ENCODE data around the gene FAM241A.
"Not testable (repeated sequence)": the region's sequence is repeated elsewhere in the genome, so short reads cannot be mapped to it uniquely, and the experiment has no call there.

The FAM241A gene

GRCh38 chr4:112145326-112145789 lies at the start of gene FAM241A:
TSS of gene FAM241A (plus strand) at chr4:112145454. CDS start at chr4:112145581, 127 bp downstream.
- no peak for DNase-seq

- DNase-seq = no peak
These were observed 46.3 kb upstream of the FAM241A start for GRCh38 chr4:112098841-112099530.

GRCh38 chr4:112099701-112100297 lies 45.5 kb upstream of the FAM241A start:
- DNase-seq = peak; percentile 1

- DNase-seq = no peak
These were observed 42.3 kb upstream of the FAM241A start for GRCh38 chr4:112102875-112103370.

GRCh38 chr4:112105201-112105969 lies 39.9 kb upstream of the FAM241A start:
- no peak for DNase-seq

GRCh38 chr4:112109360-112110058 lies 35.7 kb upstream of the FAM241A start:
- no peak for DNase-seq

GRCh38 chr4:112110059-112110425 lies 35.2 kb upstream of the FAM241A start:
- no peak for DNase-seq

GRCh38 chr4:112111306-112111705 lies 33.9 kb upstream of the FAM241A start:
- no peak for DNase-seq

- DNase-seq = not testable (repeated sequence)
These were observed 33.2 kb upstream of the FAM241A start for GRCh38 chr4:112112095-112112494.

GRCh38 chr4:112112590-112113170 lies 32.6 kb upstream of the FAM241A start:
- DNase-seq = no peak

- no peak for DNase-seq
These were observed 31.4 kb upstream of the FAM241A start for GRCh38 chr4:112113864-112114263.

- DNase-seq = no peak
These were observed 30.8 kb upstream of the FAM241A start for GRCh38 chr4:112114452-112114851.

GRCh38 chr4:112118742-112119352 lies 26.4 kb upstream of the FAM241A start:
- no peak for DNase-seq

- no peak for DNase-seq
These were observed 25.9 kb upstream of the FAM241A start for GRCh38 chr4:112119353-112119783.

- DNase-seq = no peak
These were observed 25.2 kb upstream of the FAM241A start for GRCh38 chr4:112120021-112120420.

GRCh38 chr4:112125416-112125815 lies 19.8 kb upstream of the FAM241A start:
- no peak for DNase-seq

- DNase-seq = no peak
These were observed 18.1 kb upstream of the FAM241A start for GRCh38 chr4:112127048-112127637.

GRCh38 chr4:112127803-112128202 lies 17.5 kb upstream of the FAM241A start:
- DNase-seq = no peak

GRCh38 chr4:112128452-112128851 lies 16.8 kb upstream of the FAM241A start:
- no peak for DNase-seq

GRCh38 chr4:112130906-112131305 lies 14.3 kb upstream of the FAM241A start:
- DNase-seq = no peak

- no peak for DNase-seq
These were observed 8.7 kb upstream of the FAM241A start for GRCh38 chr4:112136551-112136950.

- DNase-seq = no peak
These were observed 6.7 kb upstream of the FAM241A start for GRCh38 chr4:112138538-112138937.
